Neural progenitor cell (in vitro differentiated cells): ENCODE results near the gene POLN. TPM values are rescaled to one million over a fixed set of nuclear protein-coding genes. Genes with fewer than 3 reads are reported as not detected.
A peak's percentile ranks its signal among the peaks of the same experiment; 100 is the strongest.

ENCODE experiments used
- DNase-seq: peaks from one replicate; pipeline ENCODE4 v3.0.0-alpha.2; 2016; ENCODE audit warnings: low spot score
- H2AFZ ChIP-seq: fragments of 200-600 bp; sonication (generic); replicated peaks from 2 replicates; pipeline ENCODE4 v1.6.1; 2016; ENCODE audit warnings: antibody characterized with exemption
- H3F3A ChIP-seq: fragments of 200-600 bp; sonication (generic); 2 replicates; pipeline ENCODE4 v1.6.1; 2016; ENCODE audit warnings: antibody characterized with exemption, low read depth
- H3K27ac ChIP-seq: fragments of 200-600 bp; sonication (generic); 2 replicates; pipeline ENCODE4 v1.5.1; 2016; ENCODE audit warnings: mild to moderate bottlenecking
- H3K27me3 ChIP-seq: fragments of 200-600 bp; sonication (generic); 2 replicates; pipeline ENCODE4 v1.6.1; 2016; ENCODE audit warnings: mild to moderate bottlenecking, moderate library complexity
- H3K36me3 ChIP-seq: fragments of 200-600 bp; sonication (generic); 2 replicates; pipeline ENCODE4 v1.5.1; 2016
- H3K4me1 ChIP-seq: fragments of 200-600 bp; sonication (generic); 2 replicates; pipeline ENCODE4 v1.6.1; 2016; ENCODE audit warnings: mixed run types
- H3K4me2 ChIP-seq: fragments of 200-600 bp; sonication (generic); 2 replicates; pipeline ENCODE4 v1.6.1; 2016
- H3K4me3 ChIP-seq: fragments of 200-600 bp; sonication (generic); 2 replicates; pipeline ENCODE4 v1.5.1; 2016
- H3K79me2 ChIP-seq: fragments of 200-600 bp; sonication (generic); 2 replicates; pipeline ENCODE4 v1.6.1; 2016; ENCODE audit warnings: low read depth
- H3K9ac ChIP-seq: fragments of 200-600 bp; sonication (generic); 2 replicates; pipeline ENCODE4 v1.6.1; 2016
- H3K9me3 ChIP-seq: fragments of 200-600 bp; sonication (generic); 2 replicates; pipeline ENCODE4 v1.5.1; 2016; ENCODE audit warnings: low read depth
- H4K20me1 ChIP-seq: fragments of 200-600 bp; sonication (generic); 2 replicates; pipeline ENCODE4 v1.6.1; 2016; ENCODE audit warnings: low read depth
- H3K27ac Mint-ChIP-seq: 3 replicates; pipeline ENCODE4 v1.8.0; 2021; ENCODE audit warnings: mixed read lengths
- H3K27me3 Mint-ChIP-seq: 2 replicates; pipeline ENCODE4 v1.8.0; 2022; ENCODE audit warnings: low read depth, mild to moderate bottlenecking, inconsistent platforms, moderate library complexity, mixed read lengths; ENCODE audit not compliant: insufficient read depth
- H3K36me3 Mint-ChIP-seq: 3 replicates; pipeline ENCODE4 v1.8.0; 2021; ENCODE audit warnings: mixed read lengths
- H3K4me1 Mint-ChIP-seq: 3 replicates; pipeline ENCODE4 v1.8.0; 2021; ENCODE audit warnings: mixed read lengths
- H3K4me3 Mint-ChIP-seq: 3 replicates; pipeline ENCODE4 v1.8.0; 2021; ENCODE audit warnings: mild to moderate bottlenecking, moderate library complexity, mixed read lengths
- H3K9me3 Mint-ChIP-seq: 3 replicates; pipeline ENCODE4 v1.8.0; 2020; ENCODE audit warnings: mixed read lengths
- CTCF ChIP-seq: fragments of 200-600 bp; sonication (generic); IDR thresholded peaks from 2 replicates; pipeline ENCODE4 v1.5.1; 2017; ENCODE audit warnings: antibody characterized with exemption, mild to moderate bottlenecking
- EZH2 ChIP-seq: fragments of 200-600 bp; sonication (generic); IDR thresholded peaks from 2 replicates; pipeline ENCODE4 v1.6.1; 2017; ENCODE audit warnings: antibody characterized with exemption, mild to moderate bottlenecking, moderate library complexity
- EZH2phosphoT487 ChIP-seq: fragments of 200-600 bp; sonication (generic); IDR thresholded peaks from 2 replicates; pipeline ENCODE4 v1.6.1; 2017; ENCODE audit warnings: antibody characterized with exemption
- total RNA-seq: library from RNA; depleted of rRNA; stranded (reverse); fragments of >200 nt; gene quantifications from 2 replicates; pipeline ENCODE4 v1.2.3, GENCODE V29; 2015; ENCODE audit warnings: low replicate concordance

The POLN gene
- total RNA-seq, 1 donor from 2014 or later, result 1.7 TPM

GRCh38 chr4:2059726-2060602 is 182.0 kb downstream of the POLN start:
- Mint-ChIP-seq H3K27ac (no peak overlapping the region), H3K27me3 (peaks cover 17% of the 10 kb centered on the region), H3K4me3 (peak overlapping the region; percentile 70), H3K4me1 (peaks cover 11% of the 10 kb centered on the region), H3K9me3 (no peaks in the 10 kb centered on the region), H3K36me3 (no peaks in the 10 kb centered on the region)
- no peaks in the 10 kb centered on the region for H3K79me2 ChIP-seq
- H4K20me1 ChIP-seq, result peaks cover 30% of the 10 kb centered on the region
- peak; percentile 68 for DNase-seq
- no peaks in the 10 kb centered on the region for H3K9me3 ChIP-seq
- peaks cover 13% of the 10 kb centered on the region for H3K4me1 ChIP-seq
- H3K4me3 ChIP-seq, result peak overlapping the region; percentile 40
- TF ChIP-seq EZH2 (peak; percentile 92), CTCF (no peak), EZH2phosphoT487 (peak; percentile 83)
- H3K36me3 ChIP-seq, result no peaks in the 10 kb centered on the region
- H3K27ac ChIP-seq, result no peak overlapping the region
- peaks cover 70% of the 10 kb centered on the region for H3K27me3 ChIP-seq
- H3K9ac ChIP-seq, result no peak overlapping the region
- peaks cover 16% of the 10 kb centered on the region for H3F3A ChIP-seq
- H2AFZ ChIP-seq, result no peak overlapping the region
- H3K4me2 ChIP-seq, result peak overlapping the region; percentile 84

GRCh38 chr4:2059046-2059725 is 182.7 kb downstream of the POLN start, which contains the start of gene NAT8L:
Gene NAT8L, plus strand, starts transcription at chr4:2059327. Its CDS starts 185 bp downstream, at chr4:2059512.
- Histone ChIP-seq H3K79me2 (no peaks in the 10 kb centered on the region), H3K9ac (no peak within 1 kb of the TSS), H3K4me1 (peaks cover 13% of the 10 kb centered on the region), H3K4me2 (peak within 1 kb of the TSS; percentile 84), H4K20me1 (peaks cover 26% of the 10 kb centered on the region), H3K27ac (no peak within 1 kb of the TSS), H3K4me3 (peak within 1 kb of the TSS; percentile 69), H3K27me3 (peaks cover 78% of the 10 kb centered on the region), H3K36me3 (no peaks in the 10 kb centered on the region), H2AFZ (peak within 1 kb of the TSS; percentile 85), H3K9me3 (no peaks in the 10 kb centered on the region), H3F3A (peaks cover 16% of the 10 kb centered on the region)
- Mint-ChIP-seq H3K9me3 (no peaks in the 10 kb centered on the region), H3K36me3 (no peaks in the 10 kb centered on the region), H3K27me3 (peaks cover 20% of the 10 kb centered on the region), H3K4me3 (peak within 1 kb of the TSS; percentile 90), H3K27ac (no peak within 1 kb of the TSS), H3K4me1 (peaks cover 9% of the 10 kb centered on the region)
- DNase-seq, result peak; percentile 86
- no peak for TF ChIP-seq EZH2phosphoT487
- TF ChIP-seq CTCF, result no peak
- TF ChIP-seq EZH2, result no peak

- Histone ChIP-seq H3K27me3 (peaks cover 82% of the 10 kb centered on the region), H3K9me3 (no peaks in the 10 kb centered on the region), H3K79me2 (no peaks in the 10 kb centered on the region), H4K20me1 (peaks cover 26% of the 10 kb centered on the region), H3F3A (peaks cover 16% of the 10 kb centered on the region), H3K4me1 (peaks cover 13% of the 10 kb centered on the region), H3K4me3 (peak overlapping the region; percentile 69), H3K9ac (no peak overlapping the region), H3K36me3 (no peaks in the 10 kb centered on the region), H2AFZ (peak overlapping the region; percentile 85), H3K27ac (no peak overlapping the region), H3K4me2 (peak overlapping the region; percentile 74)
- no peak overlapping the region for H3K27ac Mint-ChIP-seq
- peak; percentile 72 for DNase-seq
- H3K27me3 Mint-ChIP-seq, result peaks cover 18% of the 10 kb centered on the region
- no peaks in the 10 kb centered on the region for H3K9me3 Mint-ChIP-seq
- TF ChIP-seq EZH2phosphoT487 (peak; percentile 71), CTCF (no peak), EZH2 (peak; percentile 74)
- H3K4me1 Mint-ChIP-seq, result peaks cover 9% of the 10 kb centered on the region
- peak overlapping the region; percentile 90 for H3K4me3 Mint-ChIP-seq
- H3K36me3 Mint-ChIP-seq, result no peaks in the 10 kb centered on the region
Measured at GRCh38 chr4:2058264-2059045, 183.5 kb downstream of the POLN start.
